Lower lobe of right lung (tissue), 2 donors: ENCODE results near the gene REXO5. TPM values are rescaled to one million over a fixed set of nuclear protein-coding genes. Genes with fewer than 3 reads are reported as not detected.

ENCODE experiments used
- ATAC-seq, 2 donors: fragments of 200-7000 bp; cut with Tn5 transposase; one replicate each; pipeline ENCODE4 v1.9.1; 2020 to 2022; ENCODE audit warnings: mild to moderate bottlenecking in 2 of 2, moderate library complexity in 2 of 2
- DNase-seq: peaks from one replicate; pipeline ENCODE4 v3.0.0-alpha.2; 2020
- H3K27ac ChIP-seq: fragments of 200-600 bp; one replicate; pipeline ENCODE4 v1.8.0; 2022
- H3K27me3 ChIP-seq: fragments of 200-600 bp; one replicate; pipeline ENCODE4 v1.8.0; 2022; ENCODE audit warnings: low read depth
- H3K36me3 ChIP-seq: fragments of 200-600 bp; one replicate; pipeline ENCODE4 v1.8.0; 2022; ENCODE audit warnings: mild to moderate bottlenecking
- H3K4me1 ChIP-seq: fragments of 200-600 bp; one replicate; pipeline ENCODE4 v1.8.0; 2022
- H3K4me3 ChIP-seq: fragments of 200-600 bp; one replicate; pipeline ENCODE4 v1.8.0; 2022; ENCODE audit warnings: mild to moderate bottlenecking
- H3K9me3 ChIP-seq: fragments of 200-600 bp; one replicate; pipeline ENCODE4 v1.8.0; 2022
- intact Hi-C: fragments of 100-400 bp; cut with DNase I; formaldehyde crosslinking; loops from one replicate; pipeline ENCODE4 v1.11.0; 2022
- total RNA-seq: library from RNA; stranded (reverse); fragmentation: NEBNext Ultra II Directional; extraction: Animal tissue kit (Norgen Biotek cat#: 25700); gene quantifications from one replicate; pipeline ENCODE4 v1.2.1, GENCODE V29; 2021
- TF ChIP-seq, protein P1 (sequence below): fragments of 200-600 bp; IDR thresholded peaks from one replicate; pipeline ENCODE4 v1.8.0; 2022; ENCODE audit warnings: antibody characterized with exemption, mild to moderate bottlenecking
- donor health status: DM: no; HTN: yes; CAD: no; lungs with severe emphysema.

Gene REXO5
- total RNA-seq, 1 donor from 2014 or later: 4.7 TPM

DNA sequence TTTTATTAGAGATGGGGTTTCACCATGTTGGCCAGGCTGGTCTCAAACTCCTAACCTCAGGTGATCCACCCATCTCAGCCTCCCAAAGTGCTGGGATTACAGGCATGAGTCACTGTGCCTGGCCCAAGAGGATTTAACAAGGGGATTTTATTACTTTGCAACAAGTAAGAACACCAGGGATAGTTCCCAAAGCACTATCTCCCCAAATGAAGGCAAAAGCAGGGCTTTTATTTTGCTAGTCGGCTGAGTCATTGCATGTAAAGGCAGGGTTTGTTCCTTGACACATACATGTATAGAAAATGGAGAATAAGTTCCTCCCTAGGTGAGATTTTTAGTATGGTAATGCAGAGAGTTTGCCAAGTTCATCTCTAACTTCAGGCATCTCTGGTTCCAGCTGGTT lies 24.0 kb downstream of the REXO5 start:
- Histone ChIP-seq H3K4me3 (no peak overlapping the region), H3K36me3 (peaks cover 10% of the 10 kb centered on the region), H3K9me3 (no peaks in the 10 kb centered on the region), H3K4me1 (no peaks in the 10 kb centered on the region), H3K27me3 (no peaks in the 10 kb centered on the region), H3K27ac (no peak overlapping the region)
- ATAC-seq: no peak
- TF ChIP-seq, protein P1, sequence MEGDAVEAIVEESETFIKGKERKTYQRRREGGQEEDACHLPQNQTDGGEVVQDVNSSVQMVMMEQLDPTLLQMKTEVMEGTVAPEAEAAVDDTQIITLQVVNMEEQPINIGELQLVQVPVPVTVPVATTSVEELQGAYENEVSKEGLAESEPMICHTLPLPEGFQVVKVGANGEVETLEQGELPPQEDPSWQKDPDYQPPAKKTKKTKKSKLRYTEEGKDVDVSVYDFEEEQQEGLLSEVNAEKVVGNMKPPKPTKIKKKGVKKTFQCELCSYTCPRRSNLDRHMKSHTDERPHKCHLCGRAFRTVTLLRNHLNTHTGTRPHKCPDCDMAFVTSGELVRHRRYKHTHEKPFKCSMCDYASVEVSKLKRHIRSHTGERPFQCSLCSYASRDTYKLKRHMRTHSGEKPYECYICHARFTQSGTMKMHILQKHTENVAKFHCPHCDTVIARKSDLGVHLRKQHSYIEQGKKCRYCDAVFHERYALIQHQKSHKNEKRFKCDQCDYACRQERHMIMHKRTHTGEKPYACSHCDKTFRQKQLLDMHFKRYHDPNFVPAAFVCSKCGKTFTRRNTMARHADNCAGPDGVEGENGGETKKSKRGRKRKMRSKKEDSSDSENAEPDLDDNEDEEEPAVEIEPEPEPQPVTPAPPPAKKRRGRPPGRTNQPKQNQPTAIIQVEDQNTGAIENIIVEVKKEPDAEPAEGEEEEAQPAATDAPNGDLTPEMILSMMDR: no peak
- no peak for DNase-seq
- intact Hi-C loops: no loop called here

DNA sequence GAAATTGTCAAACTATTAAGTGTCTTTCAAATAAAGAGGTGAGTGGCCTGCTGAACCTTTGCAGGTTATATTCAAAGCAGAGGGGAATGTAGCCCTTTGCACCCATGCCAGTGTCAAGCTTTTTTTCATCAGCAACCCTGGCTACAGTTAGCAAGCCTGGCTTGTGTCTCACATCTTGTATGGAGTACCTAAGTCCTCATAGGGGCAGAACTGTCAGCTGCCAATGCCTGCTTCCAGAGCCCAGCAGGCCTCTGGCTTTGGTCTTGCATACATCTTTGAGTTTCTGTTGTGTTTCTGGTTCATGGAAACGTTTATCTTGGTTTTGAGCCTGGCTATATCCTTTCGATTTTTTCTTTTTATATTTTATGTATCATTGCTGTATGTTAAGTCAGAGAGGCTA lies 26.8 kb downstream of the REXO5 start:
- Histone ChIP-seq H3K27me3 (no peaks in the 10 kb centered on the region), H3K9me3 (peaks cover 7% of the 10 kb centered on the region), H3K27ac (no peak overlapping the region), H3K36me3 (no peaks in the 10 kb centered on the region), H3K4me3 (no peak overlapping the region), H3K4me1 (no peaks in the 10 kb centered on the region)
- DNase-seq (no peak), ATAC-seq (no peak)
- TF ChIP-seq, protein P1: no peak
- intact Hi-C loops: no loop called here

DNA sequence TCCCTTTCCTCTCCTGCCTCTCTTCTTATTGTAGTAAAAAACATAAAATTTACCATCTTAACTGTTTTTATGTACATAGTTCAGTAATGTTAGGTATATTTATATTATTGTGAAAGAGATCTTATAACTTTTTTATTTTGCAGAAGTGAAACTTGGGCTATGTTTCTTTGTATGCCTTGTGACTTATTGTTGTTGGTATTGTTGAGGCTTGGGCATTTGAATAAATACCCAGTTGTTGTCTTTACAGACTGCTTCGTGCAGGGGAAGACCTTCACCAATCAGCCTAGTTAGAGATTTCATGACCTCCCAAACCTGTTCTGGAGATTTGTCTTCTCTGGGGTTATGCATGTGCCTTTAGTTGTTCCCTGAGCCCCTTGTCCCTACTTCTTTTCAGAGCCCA lies 31.9 kb downstream of the REXO5 start:
- intact Hi-C loops: no loop called here
- ATAC-seq (no peak), DNase-seq (no peak)
- TF ChIP-seq, protein P1: no peak
- Histone ChIP-seq H3K27me3 (no peaks in the 10 kb centered on the region), H3K27ac (no peak overlapping the region), H3K4me3 (no peak overlapping the region), H3K9me3 (peaks cover 7% of the 10 kb centered on the region), H3K4me1 (no peaks in the 10 kb centered on the region), H3K36me3 (no peaks in the 10 kb centered on the region)

DNA sequence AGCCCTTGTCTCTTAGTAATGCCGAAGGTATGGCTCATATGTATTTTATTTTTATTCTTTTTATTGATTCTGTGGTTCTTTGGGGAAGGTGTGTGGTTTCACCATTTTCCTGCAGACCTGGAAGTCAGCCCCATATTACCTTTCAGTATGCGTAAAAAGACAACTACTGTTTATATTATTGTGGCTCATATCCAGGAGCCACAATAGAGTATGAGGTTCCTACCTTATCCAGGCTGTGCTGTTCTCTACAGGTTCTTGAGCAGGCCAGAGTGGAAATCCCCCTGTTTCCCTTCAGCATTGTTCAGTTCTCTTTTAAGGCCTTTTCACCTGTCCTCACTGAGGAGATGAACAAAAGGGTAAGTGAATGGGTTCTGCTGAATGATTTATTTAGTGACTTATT lies 33.2 kb downstream of the REXO5 start:
- Histone ChIP-seq H3K4me3 (no peak overlapping the region), H3K9me3 (peaks cover 7% of the 10 kb centered on the region), H3K27me3 (no peaks in the 10 kb centered on the region), H3K36me3 (no peaks in the 10 kb centered on the region), H3K4me1 (peaks cover 1% of the 10 kb centered on the region), H3K27ac (no peak overlapping the region)
- TF ChIP-seq, protein P1: no peak
- DNase-seq (no peak), ATAC-seq (no peak)
- intact Hi-C loops: no loop called here

DNA sequence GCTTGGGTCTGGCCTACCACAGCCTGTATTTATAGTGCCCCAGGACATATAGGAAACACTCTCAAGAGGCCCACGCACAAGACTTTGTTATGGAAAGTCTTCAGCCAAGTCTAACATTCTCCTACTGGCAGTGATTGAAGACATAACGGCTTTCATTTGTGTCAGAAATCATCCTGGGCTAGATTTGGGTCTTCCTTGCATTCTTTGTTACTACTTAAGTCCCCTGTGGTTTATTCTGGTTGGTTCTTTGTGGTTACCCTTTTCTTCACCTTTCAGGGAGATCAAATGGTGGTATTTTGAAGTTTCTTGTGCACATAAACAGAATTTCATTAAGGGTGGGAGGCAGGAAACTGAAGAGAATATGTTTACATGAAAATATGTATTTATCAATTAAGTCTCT lies 37.7 kb downstream of the REXO5 start:
- DNase-seq (no peak), ATAC-seq (no peak)
- Histone ChIP-seq H3K27me3 (no peaks in the 10 kb centered on the region), H3K9me3 (no peaks in the 10 kb centered on the region), H3K36me3 (no peaks in the 10 kb centered on the region), H3K4me1 (peaks cover 7% of the 10 kb centered on the region), H3K4me3 (no peak overlapping the region), H3K27ac (no peak overlapping the region)
- intact Hi-C loops: no loop called here
- TF ChIP-seq, protein P1: no peak

DNA sequence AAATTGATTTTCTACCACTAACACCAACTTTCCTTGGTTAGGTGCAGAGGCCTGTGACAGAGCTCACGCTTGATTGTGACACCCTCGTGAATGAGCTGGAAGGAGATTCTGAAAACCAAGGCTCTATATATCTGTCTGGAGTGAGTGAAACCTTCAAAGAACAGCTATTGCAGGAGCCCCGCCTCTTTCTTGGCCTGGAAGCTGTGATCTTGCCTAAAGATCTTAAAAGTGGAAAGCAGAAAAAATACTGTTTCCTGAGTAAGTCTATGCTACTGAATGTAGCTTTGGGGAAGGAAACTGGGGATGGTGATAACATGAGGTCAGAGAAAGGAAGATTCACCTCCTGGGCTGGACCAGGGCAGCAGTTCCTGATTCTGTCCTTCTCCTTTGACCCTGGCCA lies 38.3 kb downstream of the REXO5 start:
- TF ChIP-seq, protein P1: no peak
- DNase-seq (no peak), ATAC-seq (no peak)
- intact Hi-C loops: no loop called here
- H3K36me3 ChIP-seq: no peaks in the 10 kb centered on the region
- no peak overlapping the region for H3K4me3 ChIP-seq
- no peaks in the 10 kb centered on the region for H3K27me3 ChIP-seq
- H3K9me3 ChIP-seq: no peaks in the 10 kb centered on the region
- H3K4me1 ChIP-seq: peaks cover 8% of the 10 kb centered on the region
- H3K27ac ChIP-seq: no peak overlapping the region
